Fibroblast of lung (primary cell): ENCODE data around the gene RUNX1. TPM values are rescaled to one million over a fixed set of nuclear protein-coding genes. Genes with fewer than 3 reads are reported as not detected.

Experiments used
- DNase-seq, 2 donors: peaks; one replicate each; pipeline versions ENCODE4 v3.0.0 to v3.0.0-alpha.2; 2010; ENCODE audit warnings: low read depth in 2 of 2
- H2AFZ ChIP-seq: 2 replicates; pipeline ENCODE4 v1.5.1; 2012; ENCODE audit warnings: low read length, control low read depth, inconsistent platforms
- H3K27ac ChIP-seq: 2 replicates; pipeline ENCODE4 v1.5.1; 2011; ENCODE audit warnings: low read length, control low read depth; ENCODE audit not compliant: insufficient read depth
- H3K27me3 ChIP-seq: 2 replicates; pipeline ENCODE4 v1.5.1; 2011; ENCODE audit warnings: mild to moderate bottlenecking, low read length; ENCODE audit not compliant: control insufficient read depth, insufficient read depth
- H3K36me3 ChIP-seq: 2 replicates; pipeline ENCODE4 v1.5.1; 2011; ENCODE audit warnings: low read length; ENCODE audit not compliant: control insufficient read depth, insufficient read depth
- H3K4me1 ChIP-seq: 2 replicates; pipeline ENCODE4 v1.5.1; 2011; ENCODE audit warnings: low read length; ENCODE audit not compliant: control insufficient read depth, insufficient read depth; ENCODE audit errors: extremely low read depth
- H3K4me2 ChIP-seq: 2 replicates; pipeline ENCODE4 v1.5.1; 2011; ENCODE audit warnings: low read length, control low read depth; ENCODE audit not compliant: insufficient read depth; ENCODE audit errors: extremely low read depth
- H3K4me3 ChIP-seq, 4 experiments: fragments of 200-600 bp in 1 of 4; sonication (generic) in 1 of 4; replicated peaks in 1 of 4; 2 replicates each; pipeline ENCODE4 v1.5.1; 2011 to 2016; ENCODE audit warnings: low read length in 4 of 4, low read depth in 3 of 4, mild to moderate bottlenecking in 3 of 4, control low read depth in 2 of 4, inconsistent platforms in 1 of 4, mixed read lengths in 1 of 4; ENCODE audit not compliant: insufficient read depth in 1 of 4; ENCODE audit errors: control extremely low read depth in 1 of 4
- H3K79me2 ChIP-seq: 2 replicates; pipeline ENCODE4 v1.5.1; 2012; ENCODE audit warnings: mild to moderate bottlenecking, low read length, inconsistent platforms; ENCODE audit not compliant: control insufficient read depth, insufficient read depth
- H3K9ac ChIP-seq: 2 replicates; pipeline ENCODE4 v1.5.1; 2011; ENCODE audit warnings: mild to moderate bottlenecking, low read length, control low read depth; ENCODE audit not compliant: insufficient read depth
- H3K9me3 ChIP-seq: 2 replicates; pipeline ENCODE4 v1.5.1; 2012; ENCODE audit warnings: low read depth, low read length; ENCODE audit not compliant: control insufficient read depth, insufficient read depth
- H4K20me1 ChIP-seq: 2 replicates; pipeline ENCODE4 v1.5.1; 2011; ENCODE audit warnings: low read length; ENCODE audit not compliant: control insufficient read depth, insufficient read depth; ENCODE audit errors: extremely low read depth
- CTCF ChIP-seq, 2 donors: IDR thresholded peaks in 1 of 2; conservative IDR thresholded peaks in 1 of 2; 1 replicate in 1 of 2; 2 replicates in 1 of 2; pipeline ENCODE4 v1.5.1; 2011 to 2012; ENCODE audit warnings: low read length in 2 of 2, control low read depth in 1 of 2, inconsistent platforms in 1 of 2, low read depth in 1 of 2, mild to moderate bottlenecking in 1 of 2
- EZH2 ChIP-seq: IDR thresholded peaks from 2 replicates; pipeline ENCODE4 v1.5.1; 2012; ENCODE audit warnings: low read length, control low read depth, mild to moderate bottlenecking; ENCODE audit errors: missing control alignments
- polyA plus RNA-seq, 2 donors: library from polyadenylated mRNA; depleted of rRNA in 1 of 2; stranded (reverse) in 1 of 2; unstranded in 1 of 2; fragments of >200 nt; gene quantifications; 2 replicates each; pipeline ENCODE4 v1.2.1, GENCODE V29; 2011 to 2012; ENCODE audit warnings: missing spikeins in 1 of 2
- total RNA-seq: library from RNA; depleted of rRNA; stranded (reverse); fragments of >200 nt; gene quantifications from 2 replicates; pipeline ENCODE4 v1.2.1, GENCODE V29; 2014

The RUNX1 gene
- total and polyA plus RNA-seq, 2 donors (not counting 1 experiment from before 2014, with no cell fraction given): 23.1 to 41.6 TPM

GRCh38 chr21:34774750-34775149 lies 274.4 kb downstream of the RUNX1 start:
- Histone ChIP-seq H3K36me3 (no peaks in the 10 kb centered on the region), H3K79me2 (no peaks in the 10 kb centered on the region), H3K4me3 (no peak overlapping the region), H3K9me3 (no peaks in the 10 kb centered on the region), H3K9ac (no peak overlapping the region), H3K4me2 (no peak overlapping the region), H3K27me3 (no peaks in the 10 kb centered on the region), H3K27ac (no peak overlapping the region), H4K20me1 (no peaks in the 10 kb centered on the region), H2AFZ (no peak overlapping the region), H3K4me1 (no peaks in the 10 kb centered on the region)
- no peak for DNase-seq
- TF ChIP-seq EZH2: no peak
- TF ChIP-seq CTCF (conservative IDR thresholded peaks at IDR 0.05 in 1 of 2, IDR thresholded peaks at IDR 0.05 in 1 of 2; ENCODE audit: low read depth in 1 of 2, low read length in 2 of 2): no peak

GRCh38 chr21:34771512-34772028 lies 277.5 kb downstream of the RUNX1 start:
- no peak overlapping the region for H3K4me2 ChIP-seq

GRCh38 chr21:34770576-34770975 lies 278.5 kb downstream of the RUNX1 start:
- H3K4me2 ChIP-seq: no peak overlapping the region

More at GRCh38 chr21:34771512-34772028, 277.5 kb downstream of the RUNX1 start:
- Histone ChIP-seq H3K9ac (no peak overlapping the region), H3K36me3 (no peaks in the 10 kb centered on the region), H3K4me3 (no peak overlapping the region), H3K4me1 (no peaks in the 10 kb centered on the region), H3K79me2 (no peaks in the 10 kb centered on the region), H3K27me3 (no peaks in the 10 kb centered on the region), H3K9me3 (no peaks in the 10 kb centered on the region), H3K27ac (no peak overlapping the region), H4K20me1 (no peaks in the 10 kb centered on the region), H2AFZ (peak overlapping the region; percentile 39)
- peak; percentile 69 to 88 for DNase-seq
- no peak for TF ChIP-seq EZH2

More at GRCh38 chr21:34770576-34770975, 278.5 kb downstream of the RUNX1 start:
- TF ChIP-seq CTCF (conservative IDR thresholded peaks at IDR 0.05 in 1 of 2, IDR thresholded peaks at IDR 0.05 in 1 of 2; ENCODE audit: low read depth in 1 of 2, low read length in 2 of 2): no peak
- no peak for TF ChIP-seq EZH2
- Histone ChIP-seq H3K36me3 (no peaks in the 10 kb centered on the region), H2AFZ (no peak overlapping the region), H3K4me3 (no peak overlapping the region), H3K9ac (no peak overlapping the region), H3K4me1 (no peaks in the 10 kb centered on the region), H4K20me1 (no peaks in the 10 kb centered on the region), H3K79me2 (no peaks in the 10 kb centered on the region), H3K27ac (no peak overlapping the region), H3K27me3 (no peaks in the 10 kb centered on the region), H3K9me3 (no peaks in the 10 kb centered on the region)
- peak; percentile 30 to 62 for DNase-seq
